Stimulated activated naive CD8-positive, alpha-beta T cell treated with anti-CD3 and anti-CD28 coated beads, Interleukin-15, Interleukin-2, amounts not matched to agents 100 U/mL and 50 U/mL, for 24 hours (primary cell): Measurements from ENCODE around the gene PCMTD2.

Experiments used
- ATAC-seq: fragments of 150-1000 bp; cut with Tn5 transposase; one replicate; pipeline ENCODE4 v1.10.0; 2021
- DNase-seq: peaks from one replicate; pipeline ENCODE4 v3.0.0; 2021

The PCMTD2 gene

GRCh38 chr20:64256282-64256935 lies 861 bp downstream of the PCMTD2 start:
- no peak for ATAC-seq
- no peak for DNase-seq

- no peak for ATAC-seq
- DNase-seq, result no peak
These were observed 1.7 kb downstream of the PCMTD2 start for GRCh38 chr20:64257107-64257757.

GRCh38 chr20:64258071-64258823 lies 2.7 kb downstream of the PCMTD2 start:
- DNase-seq, result no peak
- ATAC-seq, result no peak

GRCh38 chr20:64260239-64260638 lies 4.7 kb downstream of the PCMTD2 start:
- DNase-seq, result no peak
- no peak for ATAC-seq

- DNase-seq, result no peak
- ATAC-seq, result no peak
These were observed 5.6 kb downstream of the PCMTD2 start for GRCh38 chr20:64261138-64261537.

- DNase-seq (no peak), ATAC-seq (no peak)
These were observed 8.5 kb downstream of the PCMTD2 start for GRCh38 chr20:64264091-64264490.

GRCh38 chr20:64265201-64265600 lies 9.7 kb downstream of the PCMTD2 start:
- DNase-seq (no peak), ATAC-seq (no peak)

GRCh38 chr20:64266988-64267387 lies 11.4 kb downstream of the PCMTD2 start:
- no peak for ATAC-seq
- no peak for DNase-seq

GRCh38 chr20:64268174-64268573 lies 12.6 kb downstream of the PCMTD2 start:
- no peak for DNase-seq
- ATAC-seq, result no peak

GRCh38 chr20:64269604-64270411 lies 14.3 kb downstream of the PCMTD2 start:
- DNase-seq, result no peak
- ATAC-seq, result no peak

GRCh38 chr20:64271636-64272035 lies 16.1 kb downstream of the PCMTD2 start:
- ATAC-seq (no peak), DNase-seq (no peak)

- DNase-seq (no peak), ATAC-seq (no peak)
These were observed 17.6 kb downstream of the PCMTD2 start for GRCh38 chr20:64273109-64273508.

- no peak for DNase-seq
- no peak for ATAC-seq
These were observed 21.3 kb downstream of the PCMTD2 start for GRCh38 chr20:64276817-64277216.

GRCh38 chr20:64277571-64278316 lies 22.2 kb downstream of the PCMTD2 start:
- DNase-seq (no peak), ATAC-seq (no peak)

GRCh38 chr20:64278317-64278681 lies 22.8 kb downstream of the PCMTD2 start:
- ATAC-seq (no peak), DNase-seq (no peak)

- ATAC-seq (peak; percentile 23), DNase-seq (no peak)
These were observed 24.4 kb downstream of the PCMTD2 start for GRCh38 chr20:64279826-64280459.

GRCh38 chr20:64280460-64280843 lies 24.9 kb downstream of the PCMTD2 start:
- DNase-seq, result no peak
- ATAC-seq, result no peak

GRCh38 chr20:64283646-64284045 lies 28.1 kb downstream of the PCMTD2 start:
- DNase-seq, result no peak

GRCh38 chr20:64285579-64286446 lies 30.3 kb downstream of the PCMTD2 start:
- DNase-seq (peak; percentile 95), ATAC-seq (peak; percentile 95)

More at GRCh38 chr20:64283646-64284045, 28.1 kb downstream of the PCMTD2 start:
- ATAC-seq, result no peak
